Brain pericyte (primary cell): ENCODE measurements around the gene MPRIP.
"Not testable (repeated sequence)": the region's sequence is repeated elsewhere in the genome, so short reads cannot be mapped to it uniquely, and the experiment has no call there.

Experiments
- DNase-seq: peaks from one replicate; pipeline ENCODE4 v3.0.0-alpha.2; 2012; ENCODE audit warnings: low read depth, low spot score

MPRIP gene

GRCh38 chr17:17181666-17182597, 139.7 kb downstream of the MPRIP start:
- DNase-seq = no peak

GRCh38 chr17:17182598-17183136, 140.4 kb downstream of the MPRIP start:
- DNase-seq = no peak

GRCh38 chr17:17183744-17184143, 141.5 kb downstream of the MPRIP start:
- no peak for DNase-seq

DNA sequence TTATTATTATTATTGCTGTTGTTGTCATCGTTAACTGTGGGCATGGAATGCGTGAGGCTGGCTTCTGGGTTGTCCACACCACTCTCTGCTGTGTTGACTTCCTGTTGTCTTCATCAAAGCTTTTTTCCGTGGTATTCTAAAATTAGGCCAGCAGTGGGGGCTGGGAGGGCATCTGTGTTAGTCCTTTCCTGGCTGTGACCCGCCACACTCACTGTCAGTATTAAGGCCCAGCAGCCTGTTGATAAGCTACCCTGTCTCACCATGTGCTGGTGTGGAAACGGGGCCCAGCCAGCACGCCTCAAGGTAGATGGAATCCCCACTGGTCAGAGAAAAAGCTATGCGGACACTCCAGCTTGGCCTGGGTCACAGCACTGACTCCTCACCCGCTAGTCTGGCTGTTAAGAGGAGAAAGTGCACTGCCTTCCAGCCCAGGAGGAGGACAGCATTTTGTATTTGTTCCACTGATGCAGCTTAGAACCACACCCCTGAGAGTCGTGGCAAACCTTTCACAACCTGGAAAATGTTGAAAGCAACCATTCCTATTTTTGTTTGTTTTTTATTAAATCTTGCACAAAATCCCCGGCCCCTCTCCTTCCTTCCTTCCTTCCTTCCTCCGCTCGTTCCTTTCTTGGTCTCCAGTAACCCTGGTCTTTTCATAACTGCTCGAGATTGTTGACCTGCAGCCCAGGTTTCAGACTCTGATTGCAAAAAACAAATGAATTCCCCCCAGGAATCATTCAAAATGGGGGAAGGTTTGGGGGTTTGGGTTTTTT, 142.9 kb downstream of the MPRIP start:
- DNase-seq = not testable (repeated sequence)

DNA sequence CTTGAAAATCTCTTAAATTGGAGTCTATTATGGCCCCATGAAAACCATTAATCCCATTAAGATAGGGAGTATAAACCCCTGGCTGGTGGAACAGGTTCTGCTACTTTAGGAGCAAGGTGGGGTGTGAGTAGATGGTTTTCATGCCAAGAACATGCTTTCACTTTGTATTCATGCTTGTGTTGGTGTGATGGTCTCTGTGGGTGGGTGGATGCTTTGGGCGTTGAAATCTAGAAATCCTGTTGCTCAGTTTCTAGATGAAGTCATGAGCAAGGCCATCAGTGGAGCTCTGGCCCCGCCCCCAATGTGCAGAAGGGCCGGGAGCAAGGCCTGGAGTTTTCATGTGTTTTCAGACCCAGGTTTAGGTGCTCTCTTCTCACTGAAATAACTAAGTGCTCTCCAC, 143.8 kb downstream of the MPRIP start:
- DNase-seq = no peak

GRCh38 chr17:17186551-17187505, 144.6 kb downstream of the MPRIP start:
- no peak for DNase-seq

GRCh38 chr17:17188586-17188985, 146.3 kb downstream of the MPRIP start:
- DNase-seq = no peak

GRCh38 chr17:17189559-17189958, 147.3 kb downstream of the MPRIP start:
- no peak for DNase-seq

DNA sequence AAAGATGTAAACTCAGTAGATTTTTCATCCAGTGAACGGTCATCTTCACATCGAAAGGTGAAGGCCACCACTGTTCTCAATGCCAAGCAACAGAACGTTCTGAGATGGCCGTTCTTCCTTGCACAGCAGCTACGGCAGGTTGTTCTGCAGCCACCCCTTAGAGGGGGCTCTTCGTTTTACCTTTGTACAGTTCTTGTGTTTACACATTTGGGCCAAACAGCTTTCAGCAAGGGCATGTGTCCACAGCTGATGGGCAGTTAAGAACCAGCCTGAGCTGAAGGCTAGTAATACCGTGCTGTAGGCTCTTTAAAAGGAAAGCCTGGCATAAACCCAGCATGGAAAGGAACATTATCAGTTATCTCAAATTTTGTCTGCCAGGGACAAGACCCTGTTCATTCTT, 147.9 kb downstream of the MPRIP start:
- DNase-seq = no peak

DNA sequence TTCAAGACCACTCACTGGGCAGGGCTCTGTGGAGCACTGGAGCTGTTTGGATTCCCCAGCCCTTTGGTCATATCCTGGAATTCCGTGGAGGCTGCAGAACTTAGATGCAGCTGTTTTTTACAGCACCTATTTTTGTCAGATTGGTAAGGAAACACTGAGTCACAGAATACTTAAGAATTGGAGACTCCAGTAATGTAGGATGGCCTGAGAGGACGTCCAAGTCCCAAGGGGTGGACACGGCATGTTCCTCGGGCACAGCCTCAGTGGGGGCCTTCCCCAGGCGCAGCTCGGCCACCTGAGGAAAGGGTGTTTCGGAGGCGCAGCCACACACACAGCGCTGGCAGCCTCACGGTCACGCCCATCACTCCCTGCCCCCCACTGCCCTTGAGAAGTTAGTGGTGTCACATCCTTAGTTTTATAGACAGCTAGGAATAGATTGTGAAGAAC, 149.1 kb downstream of the MPRIP start:
- no peak for DNase-seq

- DNase-seq = no peak
Observed at GRCh38 chr17:17191961-17192381, 149.7 kb downstream of the MPRIP start.

GRCh38 chr17:17195466-17195865, 153.2 kb downstream of the MPRIP start:
- not testable (repeated sequence) for DNase-seq

GRCh38 chr17:17196776-17197175, 154.5 kb downstream of the MPRIP start:
- DNase-seq = no peak

- DNase-seq = no peak
Observed at GRCh38 chr17:17198281-17198680, 156.0 kb downstream of the MPRIP start.

DNA sequence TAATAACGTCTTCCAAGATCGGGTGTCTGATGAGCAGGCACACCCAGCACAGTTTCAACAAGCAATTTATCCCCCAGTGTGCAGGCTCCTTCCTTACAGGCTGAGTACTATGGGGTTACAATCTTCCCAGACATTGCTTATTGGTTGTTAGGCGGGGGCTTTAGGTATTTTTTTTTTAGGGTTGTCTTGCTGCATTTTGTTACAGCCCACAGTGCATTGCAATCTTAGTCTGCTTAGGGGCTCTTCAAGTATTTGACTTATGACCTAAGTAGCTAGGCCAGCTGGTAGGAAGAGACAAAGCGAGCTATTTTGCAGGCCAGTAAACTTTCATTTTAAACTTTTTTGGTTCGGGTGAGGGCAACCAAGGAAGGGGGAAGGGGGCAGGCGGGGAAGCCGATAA, 158.1 kb downstream of the MPRIP start:
- no peak for DNase-seq

- no peak for DNase-seq
Observed at GRCh38 chr17:17200831-17201230, 158.6 kb downstream of the MPRIP start.

DNA sequence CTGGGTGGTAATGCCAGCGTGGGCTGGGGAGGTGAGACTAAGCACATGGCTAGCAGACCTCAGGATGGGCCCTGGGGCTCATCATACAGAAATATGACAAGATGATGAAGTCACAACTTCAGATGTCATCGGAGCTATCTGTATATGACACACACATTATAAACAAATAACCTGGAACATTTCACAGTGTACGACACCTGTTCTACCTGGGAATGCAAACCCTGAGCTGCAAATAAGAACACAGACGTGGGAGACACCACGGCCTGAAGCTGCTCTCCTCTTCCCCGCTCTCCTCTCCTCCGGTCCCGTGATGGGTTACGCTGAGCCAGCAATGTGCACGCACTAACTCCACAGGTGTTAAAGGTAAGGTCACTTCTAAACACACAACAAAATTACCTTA, 159.0 kb downstream of the MPRIP start:
- DNase-seq = no peak

GRCh38 chr17:17201907-17202306, 159.7 kb downstream of the MPRIP start:
- no peak for DNase-seq

DNA sequence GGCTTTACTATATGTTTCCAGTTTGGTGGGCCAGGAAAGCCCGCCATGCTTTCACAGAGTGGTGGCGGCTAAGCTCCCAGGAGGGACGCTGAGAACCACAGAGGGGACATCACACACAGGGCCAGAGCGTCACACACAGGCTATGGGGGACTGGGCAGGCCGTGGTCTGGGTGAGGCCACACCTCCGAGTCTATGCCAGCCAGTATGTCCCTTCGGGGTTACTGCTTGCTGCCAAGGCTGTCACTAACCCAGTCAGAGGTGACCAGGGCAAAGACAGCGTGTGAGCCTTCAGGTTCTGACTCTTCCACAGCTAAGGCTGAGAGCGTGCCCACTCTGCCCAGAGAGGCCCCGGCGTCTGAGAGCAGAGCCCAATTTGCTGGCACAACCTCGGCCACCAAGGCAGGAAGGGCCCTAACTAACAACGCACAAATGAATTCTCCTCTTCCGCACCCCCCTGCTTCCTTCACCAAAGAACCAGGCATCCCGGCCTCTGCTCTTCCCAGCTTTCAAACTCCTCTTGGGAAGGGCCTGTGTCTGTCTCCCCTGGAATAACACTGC, 161.0 kb downstream of the MPRIP start:
- DNase-seq = no peak

- DNase-seq = no peak
Observed at GRCh38 chr17:17204041-17204591, 161.9 kb downstream of the MPRIP start.
